Measurements from ENCODE around the gene CDC73.

CDC73 gene

GRCh38 chr1:193192586-193192985 lies 70.8 kb downstream of the CDC73 start:
- FAIRE-seq (no peak), DNase-seq (ENCODE audit: insufficient read length, low spot score) (no peak)

DNA sequence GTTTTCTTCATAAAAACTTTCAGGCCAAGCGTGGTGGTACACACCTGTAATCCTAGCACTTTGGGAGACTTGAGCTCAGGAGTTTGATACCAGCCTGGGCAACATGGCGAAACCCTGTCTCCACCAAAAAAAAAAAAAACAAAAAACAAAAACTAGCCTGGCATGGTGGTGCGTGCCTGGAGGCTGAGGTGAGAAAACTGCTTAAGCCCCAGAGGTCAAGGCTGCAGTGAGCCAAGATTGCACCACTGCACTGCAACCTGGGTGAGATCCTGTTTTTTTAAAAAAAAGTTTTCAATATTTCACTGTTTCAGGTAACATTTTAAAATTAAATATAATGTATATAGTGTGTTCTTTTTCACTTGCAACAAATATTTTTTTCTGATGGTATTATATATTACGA lies 78.1 kb downstream of the CDC73 start:
- TF ChIP-seq CTCF (IDR thresholded peaks at IDR 0.05; ENCODE audit: insufficient read depth, missing control alignments), result no peak
- DNase-seq (ENCODE audit: insufficient read length, low spot score) (no peak), FAIRE-seq (no peak)

More at GRCh38 chr1:193192586-193192985, 70.8 kb downstream of the CDC73 start:
- no peak for TF ChIP-seq CTCF (IDR thresholded peaks at IDR 0.05; ENCODE audit: insufficient read depth, missing control alignments)

DNA sequence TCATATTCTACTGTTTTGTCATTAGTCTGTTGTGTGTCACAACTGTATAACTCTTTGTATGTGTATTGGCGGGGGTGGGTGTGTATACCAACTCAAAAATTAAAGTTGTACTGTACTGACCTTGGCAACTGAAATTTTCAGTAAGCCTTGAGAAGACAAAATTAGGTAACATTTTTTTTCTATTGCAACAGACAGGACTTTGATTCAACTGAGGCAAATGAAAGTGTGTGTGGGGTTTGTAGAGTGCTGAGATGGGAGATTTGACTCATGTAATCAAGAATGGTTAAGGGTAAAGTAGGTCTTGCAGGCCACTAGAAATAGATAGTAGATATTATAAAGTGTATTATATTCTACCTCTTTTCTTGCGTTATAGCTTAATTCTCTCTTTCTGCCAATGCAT lies 79.2 kb downstream of the CDC73 start:
- no peak for TF ChIP-seq CTCF (IDR thresholded peaks at IDR 0.05; ENCODE audit: insufficient read depth, missing control alignments)
- DNase-seq (ENCODE audit: insufficient read length, low spot score), result no peak
- FAIRE-seq, result no peak

DNA sequence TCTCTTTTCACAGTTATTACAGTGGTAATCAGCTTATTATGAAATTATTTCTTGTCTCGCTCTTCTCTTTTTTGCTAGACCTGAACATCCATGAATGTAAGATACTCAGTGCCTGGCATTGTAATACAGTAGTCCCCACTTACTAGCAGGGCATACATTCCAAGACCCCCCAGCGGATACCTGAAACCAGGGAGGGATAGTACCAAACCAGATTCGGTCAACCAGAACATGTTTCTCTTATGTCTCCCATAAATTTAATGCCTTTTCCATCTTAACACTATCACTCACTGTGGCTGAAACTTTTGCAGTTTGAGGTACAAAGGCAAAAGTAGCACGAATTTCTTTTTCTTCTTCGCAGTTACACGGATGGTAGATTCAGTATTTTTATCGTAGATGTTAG lies 89.2 kb downstream of the CDC73 start:
- FAIRE-seq (no peak), DNase-seq (ENCODE audit: insufficient read length, low spot score) (no peak)
- no peak for TF ChIP-seq CTCF (IDR thresholded peaks at IDR 0.05; ENCODE audit: insufficient read depth, missing control alignments)

DNA sequence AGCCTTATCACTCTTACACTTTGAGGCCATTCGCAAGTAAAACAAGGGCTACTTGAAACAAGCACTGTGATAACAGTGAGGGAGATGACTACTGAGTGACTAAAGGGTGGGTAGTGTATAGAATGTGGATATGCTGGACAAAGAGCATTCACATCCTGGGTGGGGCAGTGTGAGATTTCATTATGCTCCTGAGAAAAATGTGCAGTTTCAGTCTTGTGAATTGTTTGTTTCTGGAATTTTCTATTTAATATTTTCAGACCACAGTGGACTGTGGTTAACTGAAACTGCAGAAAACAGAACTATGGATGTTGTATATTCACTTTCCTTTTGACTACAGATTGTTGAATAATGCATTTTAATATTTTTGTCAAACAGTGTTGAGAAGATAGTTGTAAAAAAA lies 89.7 kb downstream of the CDC73 start:
- TF ChIP-seq CTCF (IDR thresholded peaks at IDR 0.05; ENCODE audit: insufficient read depth, missing control alignments), result no peak
- peak; percentile 60 for FAIRE-seq
- no peak for DNase-seq (ENCODE audit: insufficient read length, low spot score)

- DNase-seq (ENCODE audit: insufficient read length, low spot score) (no peak), FAIRE-seq (no peak)
- TF ChIP-seq CTCF (IDR thresholded peaks at IDR 0.05; ENCODE audit: insufficient read depth, missing control alignments), result no peak
Observed at GRCh38 chr1:193212637-193213036, 90.8 kb downstream of the CDC73 start.

DNA sequence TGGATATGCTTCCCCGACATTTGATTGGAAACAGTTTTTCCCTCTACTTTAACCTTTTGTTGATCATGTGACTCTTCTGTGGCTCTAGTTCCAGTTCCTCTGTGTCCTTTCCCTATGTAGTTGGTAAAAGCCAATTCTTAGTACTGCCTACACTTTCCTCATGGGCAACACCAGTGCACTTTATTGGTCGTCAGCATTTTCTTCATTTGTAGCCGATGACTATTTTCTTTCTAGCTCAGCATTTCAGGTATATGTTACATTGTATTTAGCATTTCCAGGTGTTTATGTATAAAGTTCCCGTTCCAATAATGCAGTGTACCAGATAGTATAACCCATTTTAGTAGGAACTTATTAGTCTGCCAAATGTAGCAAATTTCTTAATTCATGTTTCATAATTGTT lies 92.2 kb downstream of the CDC73 start:
- no peak for FAIRE-seq
- no peak for TF ChIP-seq CTCF (IDR thresholded peaks at IDR 0.05; ENCODE audit: insufficient read depth, missing control alignments)
- DNase-seq (ENCODE audit: insufficient read length, low spot score), result no peak

Measured in D721Med (cell line).